GM21737 (cell line): ENCODE measurements around the gene GRK5.

Experiments
- ATAC-seq: cut with Tn5 transposase; IDR thresholded peaks from one replicate; pipeline ENCODE4 v1.9.1; 2021; ENCODE audit warnings: mild to moderate bottlenecking, moderate library complexity; ENCODE audit not compliant: unreplicated experiment

GRK5 gene

GRCh38 chr10:119314486-119314885 lies 107.1 kb downstream of the GRK5 start:
- ATAC-seq, result no peak

- ATAC-seq, result peak; percentile 39
Observed at GRCh38 chr10:119315128-119316001, 108.0 kb downstream of the GRK5 start.

- no peak for ATAC-seq
Observed at GRCh38 chr10:119316002-119316358, 108.6 kb downstream of the GRK5 start.

GRCh38 chr10:119316729-119317097 lies 109.3 kb downstream of the GRK5 start:
- ATAC-seq, result no peak

GRCh38 chr10:119318411-119319160 lies 111.2 kb downstream of the GRK5 start:
- ATAC-seq, result no peak

- ATAC-seq, result no peak
Observed at GRCh38 chr10:119319161-119319919, 112.0 kb downstream of the GRK5 start.

- ATAC-seq, result no peak
Observed at GRCh38 chr10:119319920-119320258, 112.5 kb downstream of the GRK5 start.

GRCh38 chr10:119320981-119321380 lies 113.6 kb downstream of the GRK5 start:
- ATAC-seq, result no peak

GRCh38 chr10:119323085-119324016 lies 116.0 kb downstream of the GRK5 start:
- no peak for ATAC-seq

GRCh38 chr10:119325131-119325530 lies 117.8 kb downstream of the GRK5 start:
- no peak for ATAC-seq

GRCh38 chr10:119326167-119326566 lies 118.8 kb downstream of the GRK5 start:
- ATAC-seq, result no peak

GRCh38 chr10:119327096-119327745 lies 119.8 kb downstream of the GRK5 start:
- no peak for ATAC-seq

GRCh38 chr10:119328223-119328622 lies 120.9 kb downstream of the GRK5 start:
- ATAC-seq, result no peak

- no peak for ATAC-seq
Observed at GRCh38 chr10:119330342-119330741, 123.0 kb downstream of the GRK5 start.

- ATAC-seq, result no peak
Observed at GRCh38 chr10:119331061-119331460, 123.7 kb downstream of the GRK5 start.

GRCh38 chr10:119333146-119333792 lies 125.9 kb downstream of the GRK5 start:
- ATAC-seq, result no peak

GRCh38 chr10:119335671-119336353 lies 128.4 kb downstream of the GRK5 start:
- no peak for ATAC-seq

- no peak for ATAC-seq
Observed at GRCh38 chr10:119336599-119336998, 129.2 kb downstream of the GRK5 start.

- ATAC-seq, result no peak
Observed at GRCh38 chr10:119337223-119337622, 129.9 kb downstream of the GRK5 start.
